PC-9 (cell line): Measurements from ENCODE around the gene DNAAF6. TPM values are rescaled to one million over a fixed set of nuclear protein-coding genes. Genes with fewer than 3 reads are reported as not detected.

ENCODE experiments used
- BruUV-seq: library from RNA; stranded (reverse); fragments of 400-500 nt; replicated peaks from 2 replicates; lab custom pipeline; 2021; lab: Mats Ljungman, UMichigan
- CTCF ChIA-PET: fragments of 300-600 bp; sonication (Branson Sonifier 250); formaldehyde crosslinking; loops from one replicate; lab custom pipeline; 2022; ENCODE audit warnings: antibody characterized with exemption; lab: Charles Lee
- POLR2A ChIA-PET: fragments of 300-600 bp; sonication (Branson Sonifier 250); formaldehyde crosslinking; loops from one replicate; lab custom pipeline; 2022; ENCODE audit warnings: antibody characterized with exemption; ENCODE audit not compliant: unreplicated experiment; lab: Charles Lee
- DNase-seq, 2 experiments: peaks; one replicate each; pipeline versions ENCODE4 v3.0.0 to v3.0.0-alpha.2; 2015 to 2022; ENCODE audit warnings: mixed read lengths in 1 of 2
- H2AFZ ChIP-seq: fragments of 200-600 bp; sonication (generic); 2 replicates; pipeline ENCODE4 v1.8.1; 2017; ENCODE audit warnings: antibody characterized with exemption
- H3F3A ChIP-seq: fragments of 200-600 bp; sonication (generic); 2 replicates; pipeline ENCODE4 v1.8.1; 2017; ENCODE audit warnings: antibody characterized with exemption, mild to moderate bottlenecking, low read depth; ENCODE audit not compliant: insufficient read depth
- H3K27ac ChIP-seq: fragments of 200-600 bp; sonication (generic); 2 replicates; pipeline ENCODE4 v1.6.1; 2016; ENCODE audit warnings: mixed run types
- H3K27me3 ChIP-seq: fragments of 200-600 bp; sonication (generic); 2 replicates; pipeline ENCODE4 v1.6.1; 2016; ENCODE audit warnings: low read depth, mixed run types; ENCODE audit not compliant: insufficient read depth
- H3K36me3 ChIP-seq: fragments of 200-600 bp; sonication (generic); 2 replicates; pipeline ENCODE4 v1.6.1; 2016; ENCODE audit warnings: low read depth, mixed run types
- H3K4me1 ChIP-seq: fragments of 200-600 bp; sonication (generic); replicated peaks from 2 replicates; pipeline ENCODE4 v1.6.1; 2016; ENCODE audit warnings: mixed run types; ENCODE audit not compliant: insufficient read depth
- H3K4me2 ChIP-seq: fragments of 200-600 bp; sonication (generic); 2 replicates; pipeline ENCODE4 v1.6.1; 2017; ENCODE audit warnings: mixed run types
- H3K4me3 ChIP-seq: fragments of 200-600 bp; sonication (generic); 2 replicates; pipeline ENCODE4 v1.6.1; 2016; ENCODE audit warnings: mixed run types
- H3K79me2 ChIP-seq: fragments of 200-600 bp; sonication (generic); 2 replicates; pipeline ENCODE4 v1.6.1; 2017; ENCODE audit warnings: low read depth, mixed run types
- H3K9me2 ChIP-seq: fragments of 200-600 bp; sonication (generic); 2 replicates; pipeline ENCODE4 v1.8.1; 2017; ENCODE audit warnings: mild to moderate bottlenecking; ENCODE audit not compliant: insufficient read depth
- H3K9me3 ChIP-seq: fragments of 200-600 bp; sonication (generic); 2 replicates; pipeline ENCODE4 v1.8.1; 2016; ENCODE audit warnings: low read depth; ENCODE audit not compliant: insufficient read depth
- H4K20me1 ChIP-seq: fragments of 200-600 bp; sonication (generic); 2 replicates; pipeline ENCODE4 v1.8.1; 2017; ENCODE audit not compliant: insufficient read depth
- CTCF ChIP-seq: fragments of 200-600 bp; sonication (generic); conservative IDR thresholded peaks from 2 replicates; pipeline ENCODE4 v1.6.1; 2017; ENCODE audit warnings: mixed run types, antibody characterized with exemption, mild to moderate bottlenecking, moderate library complexity
- EZH2 ChIP-seq: fragments of 200-600 bp; sonication (generic); IDR thresholded peaks from 2 replicates; pipeline ENCODE4 v1.8.0; 2017; ENCODE audit warnings: antibody characterized with exemption, low read depth
- intact Hi-C: fragments of 100-400 bp; cut with micrococcal nuclease; formaldehyde crosslinking; loops from one replicate; pipeline ENCODE4 v1.10.0; 2022; ENCODE audit not compliant: unreplicated experiment
- total RNA-seq: library from RNA; stranded (reverse); gene quantifications from 2 replicates; pipeline ENCODE4 v1.2.3, GENCODE V29; 2021

The DNAAF6 gene
- total RNA-seq, 1 experiment from 2014 or later = not detected

- H3F3A ChIP-seq = no peaks in the 10 kb centered on the region
- intact Hi-C loops = no loop called here
- H3K9me3 ChIP-seq = no peaks in the 10 kb centered on the region
- no peak overlapping the region for H3K27ac ChIP-seq
- BruUV-seq = no TSS peak
- no peaks in the 10 kb centered on the region for H3K9me2 ChIP-seq
- H4K20me1 ChIP-seq = no peaks in the 10 kb centered on the region
- H3K4me2 ChIP-seq = no peak overlapping the region
- H3K4me3 ChIP-seq = no peak overlapping the region
- H3K36me3 ChIP-seq = no peaks in the 10 kb centered on the region
- no peaks in the 10 kb centered on the region for H3K79me2 ChIP-seq
- TF ChIP-seq CTCF = no peak
- H2AFZ ChIP-seq = no peak overlapping the region
- DNase-seq = no peak
- H3K27me3 ChIP-seq = no peaks in the 10 kb centered on the region
- ChIA-PET POLR2A (interaction anchor here (0.6 kb wide), 2 partner anchors 32 to 44 kb away, joined by 3 to 4 read pairs; no protein-coding TSS in a partner anchor), CTCF (no interaction called here)
- no peaks in the 10 kb centered on the region for H3K4me1 ChIP-seq
These were observed 82.3 kb downstream of the DNAAF6 start for GRCh38 chrX:107288676-107289075.

GRCh38 chrX:107290019-107290418 is 83.6 kb downstream of the DNAAF6 start:
- ChIA-PET CTCF (no interaction called here), POLR2A (no interaction called here)
- intact Hi-C loops = no loop called here
- no TSS peak for BruUV-seq
- Histone ChIP-seq H2AFZ (no peak overlapping the region), H3K27ac (no peak overlapping the region), H3K4me3 (no peak overlapping the region), H3K79me2 (no peaks in the 10 kb centered on the region), H3K9me3 (no peaks in the 10 kb centered on the region), H3F3A (no peaks in the 10 kb centered on the region), H3K4me1 (peaks cover 7% of the 10 kb centered on the region; the same call in 1 of the 2 replicates), H3K9me2 (no peaks in the 10 kb centered on the region), H3K27me3 (no peaks in the 10 kb centered on the region), H3K36me3 (no peaks in the 10 kb centered on the region), H3K4me2 (no peak overlapping the region), H4K20me1 (no peaks in the 10 kb centered on the region)
- no peak for TF ChIP-seq CTCF
- no peak for TF ChIP-seq EZH2
- DNase-seq = no peak

DNA sequence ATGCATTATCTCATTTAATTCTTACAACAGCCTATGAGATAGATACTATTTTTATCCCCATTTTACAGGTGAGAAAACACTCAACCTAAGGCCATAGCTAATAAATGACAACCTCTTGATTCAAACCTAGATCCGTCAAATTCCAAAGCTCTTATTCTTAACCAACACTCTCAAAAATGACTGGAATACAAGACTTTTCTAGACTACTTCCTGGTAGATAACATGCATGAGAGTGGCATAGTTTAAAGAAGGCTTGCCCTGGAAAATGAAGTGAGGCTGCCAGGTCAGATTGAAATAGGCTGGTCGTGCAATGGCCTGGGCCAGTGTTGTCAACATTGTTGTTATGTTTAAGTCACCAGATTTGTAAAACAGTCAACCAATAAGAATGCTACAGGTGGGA is 86.6 kb downstream of the DNAAF6 start:
- Histone ChIP-seq H3K4me2 (no peak overlapping the region), H3K9me2 (no peaks in the 10 kb centered on the region), H3K4me1 (peaks cover 19% of the 10 kb centered on the region), H2AFZ (no peak overlapping the region), H3K27me3 (no peaks in the 10 kb centered on the region), H3K79me2 (no peaks in the 10 kb centered on the region), H3K27ac (no peak overlapping the region), H4K20me1 (no peaks in the 10 kb centered on the region), H3F3A (no peaks in the 10 kb centered on the region), H3K4me3 (no peak overlapping the region), H3K36me3 (no peaks in the 10 kb centered on the region), H3K9me3 (no peaks in the 10 kb centered on the region)
- TF ChIP-seq CTCF (no peak), EZH2 (no peak)
- no peak for DNase-seq
- intact Hi-C loops = no loop called here
- ChIA-PET POLR2A (no interaction called here), CTCF (no interaction called here)
- no TSS peak for BruUV-seq

Other genes starting within 250 kb of the DNAAF6 start
- 10.8 and 11.1 TPM in 2 replicates for gene MORC4, start 206.4 kb upstream of the DNAAF6 start, total RNA-seq
- gene RBM41, start 87.8 kb upstream of the DNAAF6 start, total RNA-seq = 31.2 and 31.5 TPM in 2 replicates
- gene NUP62CL, start 178 bp upstream of the DNAAF6 start, total RNA-seq = 20.2 and 20.9 TPM in 2 replicates
- 0.20 and 0.23 TPM in 2 replicates for gene FRMPD3, start 243.0 kb downstream of the DNAAF6 start, total RNA-seq